Prostate gland (tissue), 2 donors: Measurements from ENCODE around the gene HNRNPH2.

Experiments used
- CTCF ChIP-seq, 4 experiments: fragments of 200-600 bp in 2 of 4; fragments of 450-650 bp in 2 of 4; sonication (generic) in 2 of 4; IDR thresholded peaks; 1 replicate in 3 of 4; 2 replicates in 1 of 4; pipeline ENCODE4 v1.5.1; 2016 to 2019; ENCODE audit warnings: antibody characterized with exemption in 4 of 4, mild to moderate bottlenecking in 2 of 4, moderate library complexity in 2 of 4
- POLR2A ChIP-seq: fragments of 450-650 bp; IDR thresholded peaks from one replicate; pipeline ENCODE4 v1.6.1; 2016; ENCODE audit warnings: antibody characterized with exemption, mild to moderate bottlenecking

- TF ChIP-seq POLR2A (no peak), CTCF (IDR thresholded peaks at IDR 0.05) (no peak)
Measured at GRCh38 chrX:101360390-101360789, 47.6 kb upstream of the HNRNPH2 start.
